LoVo (cell line): ENCODE measurements around the gene ARL17A.
"Not testable (repeated sequence)": the region's sequence is repeated elsewhere in the genome, so short reads cannot be mapped to it uniquely, and the experiment has no call there.

Experiments used
- DNase-seq: peaks from one replicate; pipeline ENCODE4 v3.0.0-alpha.2; 2016; ENCODE audit warnings: low spot score

The ARL17A gene

DNA sequence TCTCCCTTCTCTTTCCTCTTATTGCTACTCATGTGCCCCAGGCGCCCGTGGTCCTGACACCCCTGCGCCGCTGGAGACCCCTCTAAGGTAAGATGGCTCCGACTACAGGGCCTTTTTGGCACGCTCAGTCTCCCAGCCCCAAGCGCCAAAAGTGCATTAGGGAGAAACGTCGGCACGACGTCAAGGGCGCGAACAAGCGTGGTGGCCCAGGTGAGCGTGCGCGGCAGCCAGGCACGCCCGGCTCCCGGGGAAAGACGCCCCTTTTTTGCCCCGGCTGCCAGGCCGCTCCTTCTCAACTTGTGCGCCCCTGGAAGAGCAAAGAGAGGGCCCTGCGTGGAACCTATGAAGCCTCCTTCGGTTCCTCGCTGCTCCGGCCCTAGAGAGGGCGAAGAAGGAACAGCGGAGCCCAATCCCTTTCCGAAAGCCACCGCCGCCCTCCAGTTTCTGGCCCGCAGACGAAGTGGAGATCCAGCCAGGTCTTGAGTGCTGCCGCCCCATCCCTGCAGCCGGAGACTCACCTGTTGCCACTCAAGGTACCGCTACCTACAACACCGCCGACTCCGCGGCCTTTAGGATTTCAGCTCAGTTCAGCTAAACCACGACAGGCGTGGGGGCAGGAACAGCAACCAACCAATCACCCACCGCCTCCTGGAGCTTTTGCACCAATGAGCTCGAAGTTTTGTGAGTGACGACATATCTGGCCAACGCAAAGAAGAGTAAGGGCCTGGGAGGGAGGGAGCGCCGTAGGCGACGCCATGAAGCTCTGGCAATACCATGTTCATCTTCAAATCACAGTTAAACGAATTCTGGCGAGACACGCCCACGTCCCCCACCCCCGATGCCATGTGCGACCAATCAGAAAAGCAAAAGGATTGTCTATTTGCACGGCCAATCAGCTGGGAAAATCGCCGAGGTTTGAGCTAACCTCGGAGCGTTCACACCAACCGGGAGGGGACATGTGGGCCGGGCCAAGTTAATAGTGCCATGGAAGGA, at the start of gene ARL17A:
TSS of gene ARL17A (minus strand) at position 609 of the 993 bp plus-strand sequence. CDS start 3,369 bp downstream, outside the sequence.
- not testable (repeated sequence) for DNase-seq

DNA sequence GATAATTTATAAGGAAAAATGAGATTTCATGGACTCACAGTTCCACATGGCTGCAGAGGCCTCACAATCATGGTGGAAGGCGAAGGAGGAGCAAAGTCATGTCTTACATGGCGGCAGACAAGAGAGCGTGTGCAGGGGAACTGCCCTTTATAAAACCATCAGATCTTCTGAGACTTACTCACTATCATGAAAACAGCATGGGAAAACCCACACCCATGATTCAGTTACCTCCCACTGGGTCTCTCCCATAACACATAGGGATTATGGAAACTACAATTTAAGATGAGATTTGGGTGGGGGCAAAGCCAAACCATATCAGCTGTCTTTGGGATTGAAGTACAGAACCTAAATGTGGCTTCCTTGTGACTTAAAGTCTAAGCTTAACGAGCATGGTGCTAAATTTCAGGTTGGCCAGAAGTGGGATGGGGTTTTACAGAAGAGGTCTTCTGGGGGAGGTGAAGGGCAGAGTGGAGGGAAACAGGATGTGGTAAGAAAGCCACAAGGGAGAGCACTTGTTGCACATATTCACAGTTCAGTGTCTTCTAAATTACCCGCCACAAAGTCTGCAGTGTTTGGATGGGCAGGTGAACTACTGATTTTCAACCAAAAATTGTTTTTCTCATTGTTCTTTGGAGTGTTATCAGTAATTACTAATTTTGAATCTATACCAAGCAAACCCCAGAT, 49.4 kb upstream of the ARL17A start:
- DNase-seq, result not testable (repeated sequence)

DNA sequence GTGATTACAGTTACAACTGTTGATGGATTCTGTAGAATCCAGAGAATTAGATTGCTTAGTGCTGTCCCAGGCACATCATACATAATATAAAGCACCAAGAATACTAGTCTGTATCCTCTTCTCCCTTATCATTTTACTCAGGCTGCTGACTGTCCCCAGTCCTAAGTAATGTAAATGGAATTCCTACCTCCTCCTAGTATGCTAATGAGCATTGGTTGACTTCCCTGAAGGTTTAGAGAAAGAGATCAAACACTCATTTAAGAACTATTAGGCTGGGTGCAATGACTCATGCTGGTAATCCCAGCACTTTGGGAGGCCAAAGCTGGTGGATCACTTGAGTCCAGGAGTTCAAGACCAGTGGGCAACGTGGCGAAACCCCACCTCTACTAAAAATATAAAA, 48.0 kb upstream of the ARL17A start:
- DNase-seq, result not testable (repeated sequence)

DNA sequence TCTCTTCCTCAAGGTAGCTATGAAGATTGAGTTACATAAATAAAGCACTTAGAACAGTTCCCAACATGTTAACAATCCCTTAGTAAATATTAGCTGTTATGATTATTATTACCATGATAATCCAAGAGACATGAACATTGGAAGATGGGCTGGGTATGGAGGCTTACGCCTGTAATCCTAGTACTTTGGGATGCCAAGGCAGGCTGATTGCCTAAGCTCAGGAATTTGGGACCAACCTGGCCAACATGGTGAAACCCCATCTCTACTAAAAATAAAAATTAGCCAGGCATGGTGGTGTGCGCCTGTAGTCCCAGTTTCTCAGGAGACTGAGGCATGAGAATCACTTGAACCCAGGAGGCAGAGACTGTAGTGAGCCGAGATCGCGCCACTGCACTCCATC, 45.2 kb upstream of the ARL17A start:
- not testable (repeated sequence) for DNase-seq

DNA sequence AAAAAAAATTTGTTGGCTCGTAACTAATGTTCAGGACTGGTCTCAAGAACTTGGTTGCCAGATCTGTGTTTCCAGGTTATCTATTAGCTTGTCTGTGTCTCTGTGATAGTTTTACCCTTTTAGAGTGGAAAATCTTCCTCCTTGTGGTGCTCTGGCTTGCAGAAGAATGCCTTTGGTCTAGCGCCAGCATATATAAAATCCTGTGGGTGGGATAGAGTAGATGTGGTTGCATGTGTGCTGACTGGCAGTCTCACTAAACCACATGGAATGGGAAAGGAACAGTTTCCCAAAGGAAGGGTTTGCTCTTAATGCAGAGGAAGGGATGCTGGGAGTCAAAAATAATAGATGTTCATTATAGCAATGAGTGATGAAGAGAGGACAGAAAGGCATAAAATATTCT, 44.3 kb upstream of the ARL17A start:
- DNase-seq, result not testable (repeated sequence)

DNA sequence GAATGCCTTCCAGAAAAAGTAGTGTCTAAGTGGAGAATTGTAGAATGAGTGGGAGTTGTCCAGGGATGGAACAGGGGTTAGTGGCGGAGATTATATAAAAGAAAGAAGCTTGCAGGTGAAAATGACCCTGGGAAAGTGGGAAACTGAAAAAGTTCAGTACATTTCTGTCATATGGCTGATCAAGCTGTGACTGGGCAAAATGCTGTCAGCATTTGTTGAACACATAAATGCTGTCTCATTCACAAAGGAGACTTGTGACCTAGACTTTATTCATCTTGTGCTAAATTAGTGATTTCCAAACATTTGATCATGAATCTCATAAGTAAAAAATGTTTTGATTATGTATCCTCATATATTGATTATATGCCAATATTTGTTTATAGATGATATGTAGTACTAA, 39.5 kb upstream of the ARL17A start:
- not testable (repeated sequence) for DNase-seq

DNA sequence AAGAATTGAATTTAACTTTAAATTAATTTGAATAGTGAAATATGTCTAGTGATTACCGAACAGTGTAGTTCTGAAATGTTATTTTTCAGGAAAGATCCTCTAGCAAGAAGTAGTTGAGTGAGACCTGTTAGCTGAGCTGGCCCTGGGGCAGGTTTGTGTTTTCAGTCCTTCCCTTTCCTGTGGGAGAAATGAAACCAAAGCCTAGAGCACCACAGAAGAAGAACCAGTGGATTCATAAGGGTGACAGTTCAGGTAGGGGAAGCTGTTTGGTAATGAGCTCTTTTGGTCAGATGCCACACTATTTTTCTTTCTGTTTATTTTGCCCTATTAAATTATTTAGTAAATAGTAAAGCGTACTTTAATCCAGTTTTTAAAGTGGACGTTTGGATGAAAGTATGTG, 37.6 kb upstream of the ARL17A start:
- DNase-seq, result not testable (repeated sequence)

DNA sequence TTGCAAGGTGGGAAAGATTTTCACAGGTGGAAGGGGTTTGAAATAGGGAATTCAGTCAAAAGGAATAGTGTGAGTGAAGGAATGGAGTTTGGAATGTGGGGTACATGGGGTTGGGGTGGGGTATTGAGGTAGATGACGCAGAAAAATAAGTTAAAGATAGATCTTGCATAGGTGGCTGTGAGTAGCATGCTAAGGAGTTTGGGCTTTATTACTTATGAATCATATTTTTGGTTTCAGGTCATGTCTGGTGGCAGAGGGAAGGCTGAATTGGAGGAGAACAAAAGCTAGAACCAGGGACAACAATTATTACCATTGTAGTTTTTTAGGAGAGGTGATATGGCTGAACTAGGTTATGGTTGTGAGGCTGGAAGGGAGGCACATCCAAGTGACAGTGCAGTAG, 34.4 kb upstream of the ARL17A start:
- DNase-seq, result not testable (repeated sequence)

DNA sequence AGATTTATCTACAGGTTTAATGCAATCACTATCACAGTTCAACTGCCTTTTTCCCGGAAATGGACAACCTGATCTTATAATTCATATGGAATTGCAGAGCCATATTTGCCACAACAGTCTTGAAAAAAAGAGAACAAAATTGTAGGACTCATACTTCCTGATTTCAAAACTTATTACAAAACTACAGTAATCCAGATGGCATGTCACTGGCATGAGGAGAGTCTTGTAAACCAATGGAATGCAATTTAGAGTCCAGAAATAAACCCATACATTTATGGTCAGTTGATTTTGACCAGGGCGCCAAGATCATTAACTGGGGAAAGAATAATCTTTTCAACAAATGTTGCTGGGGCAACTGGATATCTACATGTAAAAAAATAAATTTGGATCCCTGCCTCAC, 31.8 kb upstream of the ARL17A start:
- not testable (repeated sequence) for DNase-seq

DNA sequence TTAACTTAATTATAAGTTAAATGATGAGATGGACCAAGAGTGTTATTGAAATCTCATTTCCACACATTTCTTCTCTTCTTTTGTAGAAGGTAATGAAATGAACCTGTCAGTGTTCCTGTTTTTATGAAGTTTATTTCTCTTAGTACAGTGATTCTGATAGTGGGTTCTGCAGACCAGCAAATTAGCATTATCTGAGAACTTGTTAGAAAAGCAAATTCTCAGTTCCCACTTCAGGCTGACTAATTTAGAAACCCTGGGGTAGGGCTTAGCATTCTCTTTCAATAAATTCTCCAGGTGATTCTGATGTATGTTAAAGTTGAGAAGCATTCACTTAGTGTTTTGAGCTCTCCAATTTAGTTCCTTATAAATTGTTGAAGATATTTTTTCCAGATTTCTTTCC, 23.6 kb upstream of the ARL17A start:
- not testable (repeated sequence) for DNase-seq

DNA sequence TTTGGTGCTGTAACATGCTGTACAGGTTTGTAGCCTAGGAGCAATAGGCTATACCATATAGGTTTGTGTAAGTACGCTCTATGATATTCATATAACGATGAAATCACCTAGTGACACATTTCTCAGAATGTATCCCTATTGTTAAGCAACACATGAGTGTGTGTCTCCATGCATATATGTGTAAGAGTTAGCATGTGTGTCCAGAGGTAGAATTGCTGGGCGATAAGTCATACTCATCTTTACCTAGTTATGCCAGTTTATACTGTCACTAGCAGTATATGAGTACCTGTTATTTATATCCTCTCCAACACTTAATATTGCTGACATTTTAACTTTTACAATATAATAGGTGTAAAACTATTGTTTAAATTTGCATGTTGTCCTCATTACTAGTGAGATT, 21.3 kb upstream of the ARL17A start:
- not testable (repeated sequence) for DNase-seq

DNA sequence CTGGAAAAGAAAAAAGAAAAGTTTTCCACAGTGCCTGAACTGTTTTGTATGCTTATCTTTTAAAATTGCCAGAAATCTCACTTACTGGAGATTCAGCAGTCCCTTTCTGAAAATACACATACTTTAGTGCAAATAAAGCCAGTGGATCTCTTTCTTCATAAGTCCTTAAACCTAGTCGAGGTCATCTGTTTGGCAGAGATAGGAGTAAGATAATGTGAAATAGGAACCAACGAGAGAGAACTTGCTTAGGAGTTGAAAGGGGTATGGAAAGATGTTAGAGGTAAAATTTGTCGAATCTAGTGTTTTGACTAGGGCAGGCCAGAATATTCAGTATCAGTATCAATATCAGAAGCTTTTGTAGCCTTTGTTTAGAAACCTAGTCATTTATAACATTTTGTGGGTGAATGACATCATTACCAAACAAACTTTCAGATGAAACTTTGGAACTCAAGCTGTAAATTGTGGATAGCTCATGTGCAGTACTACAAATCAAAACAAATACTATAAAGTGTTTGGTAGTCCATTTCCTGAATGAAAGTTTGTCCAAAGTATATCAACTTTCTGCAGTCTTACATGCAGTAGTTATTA, 18.9 kb upstream of the ARL17A start:
- DNase-seq, result not testable (repeated sequence)

DNA sequence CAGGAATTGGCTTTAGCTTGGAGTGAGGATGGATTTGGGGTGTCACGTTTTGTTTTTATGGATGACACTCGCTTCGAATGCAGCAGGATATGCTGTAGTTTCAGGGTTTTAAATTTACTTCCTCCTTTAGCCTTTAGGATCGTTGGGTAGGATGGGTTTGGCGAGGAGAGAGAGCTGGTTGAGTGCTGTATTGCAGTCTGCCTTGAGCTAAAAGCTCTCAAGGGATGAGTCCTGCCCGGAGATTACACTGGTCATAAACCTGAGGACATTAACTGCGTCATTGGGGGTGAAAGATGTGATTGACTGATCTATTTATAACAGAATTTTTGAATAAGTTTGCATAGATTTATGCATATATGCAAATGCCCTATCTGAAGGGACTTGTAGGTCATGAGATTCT, 11.8 kb upstream of the ARL17A start:
- DNase-seq, result not testable (repeated sequence)

DNA sequence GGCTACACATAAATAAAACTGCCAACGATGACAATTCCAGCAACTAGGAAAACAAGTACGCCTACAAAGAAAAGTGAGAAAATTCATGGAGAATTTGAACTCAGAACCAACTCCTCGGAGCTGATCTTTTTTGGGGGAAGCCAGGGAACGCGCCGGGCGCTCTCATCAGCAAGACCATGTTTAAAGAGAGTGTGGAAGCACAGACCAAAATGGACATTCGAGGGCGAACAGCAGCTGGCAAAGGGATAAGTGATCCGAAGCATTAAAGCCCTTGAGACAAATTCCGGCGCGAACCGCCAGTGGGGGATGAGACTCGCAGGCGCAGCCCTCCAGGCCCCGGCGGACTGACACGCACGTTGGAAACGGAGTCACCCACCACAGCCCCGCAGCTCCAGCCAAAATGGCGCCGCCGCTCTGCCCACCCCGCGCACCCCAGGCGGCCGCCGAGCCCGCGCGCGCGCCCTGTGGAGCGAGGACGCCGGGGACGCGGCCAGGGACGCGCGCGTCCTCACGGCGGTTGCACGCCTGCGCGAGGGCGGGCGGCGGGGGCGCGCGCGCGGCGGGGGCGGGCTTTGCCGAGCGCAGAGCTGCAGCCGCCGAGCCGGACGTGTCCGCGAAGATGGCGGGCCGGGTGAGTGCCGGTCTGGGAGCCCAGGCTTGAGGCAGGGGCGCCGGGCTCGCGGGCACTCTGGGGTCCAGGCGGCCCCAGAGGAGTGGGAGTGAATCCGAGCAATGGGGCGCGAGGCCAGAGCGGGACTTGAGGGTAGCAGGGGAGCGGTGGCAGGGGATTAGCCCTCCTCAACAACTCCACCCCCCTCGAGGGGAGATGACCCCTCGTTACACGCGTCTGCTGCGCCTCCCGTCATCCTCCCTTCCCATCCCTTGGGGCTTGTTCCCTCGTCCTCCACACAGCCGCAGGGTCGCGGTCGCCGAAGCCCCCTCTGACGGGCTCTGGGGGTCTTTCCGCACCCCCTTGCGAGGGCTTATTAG, 11.0 kb upstream of the ARL17A start, which contains the start of gene NSF:
TSS of gene NSF (plus strand) at position 513 of the 990 bp plus-strand sequence. CDS start at position 620, 107 bp downstream.
- not testable (repeated sequence) for DNase-seq

DNA sequence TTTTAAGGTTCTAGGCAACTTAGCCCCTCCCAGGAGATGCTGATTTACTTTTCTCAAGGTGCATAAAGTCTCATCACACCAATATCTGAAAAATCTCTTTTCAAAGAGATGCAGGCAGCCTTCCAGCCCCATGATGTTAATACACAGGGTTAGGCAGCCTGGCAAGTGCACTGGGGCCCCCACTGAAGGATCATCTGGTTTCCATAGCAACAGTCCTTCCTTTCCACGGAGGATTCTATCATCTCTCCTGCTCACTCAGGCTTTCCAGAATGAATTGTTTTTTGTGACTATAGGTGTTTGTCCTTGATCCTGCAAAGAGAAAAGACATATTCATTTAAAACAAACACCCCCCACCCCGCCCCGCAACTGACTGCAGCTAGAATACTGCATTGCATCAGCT, 6.0 kb upstream of the ARL17A start:
- DNase-seq, result not testable (repeated sequence)

DNA sequence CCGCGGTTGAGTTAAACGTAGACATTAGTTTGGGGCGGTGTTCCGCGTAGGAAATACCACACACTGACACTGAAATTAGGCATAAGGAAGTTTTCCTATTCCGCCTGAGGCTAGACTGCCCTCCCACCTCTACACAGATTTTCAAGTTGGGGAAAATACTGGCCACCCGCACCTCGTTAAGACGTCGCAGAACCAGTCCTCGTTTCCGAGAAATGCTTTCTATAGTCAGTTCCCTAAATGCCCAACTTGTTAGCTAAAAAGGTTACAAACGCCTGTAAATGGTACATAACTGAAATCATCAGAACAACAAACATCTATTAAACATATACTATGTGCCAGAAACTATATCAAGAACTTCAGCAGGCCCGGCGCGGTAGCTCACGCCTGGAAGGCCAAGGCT, 591 bp upstream of the ARL17A start:
- not testable (repeated sequence) for DNase-seq

DNA sequence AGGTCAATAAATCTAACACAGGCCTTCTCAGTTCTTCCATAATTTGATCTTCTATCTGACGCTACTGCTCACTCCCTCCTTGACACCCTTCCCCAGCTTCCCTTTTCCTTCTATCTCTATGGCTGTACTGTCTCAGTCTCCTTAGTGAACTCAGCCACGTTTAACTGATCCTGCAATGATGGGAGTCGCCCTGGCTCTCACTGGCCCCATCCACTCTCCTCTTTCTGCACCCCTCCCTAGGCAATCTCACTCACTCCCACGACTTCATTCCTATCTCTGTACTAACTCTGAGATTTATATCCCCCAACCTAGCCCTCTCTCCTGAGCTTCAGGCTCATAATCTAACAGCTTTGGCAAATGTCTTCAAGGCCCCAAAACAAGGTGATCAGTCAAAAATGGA, 7.7 kb downstream of the ARL17A start:
- DNase-seq, result not testable (repeated sequence)

DNA sequence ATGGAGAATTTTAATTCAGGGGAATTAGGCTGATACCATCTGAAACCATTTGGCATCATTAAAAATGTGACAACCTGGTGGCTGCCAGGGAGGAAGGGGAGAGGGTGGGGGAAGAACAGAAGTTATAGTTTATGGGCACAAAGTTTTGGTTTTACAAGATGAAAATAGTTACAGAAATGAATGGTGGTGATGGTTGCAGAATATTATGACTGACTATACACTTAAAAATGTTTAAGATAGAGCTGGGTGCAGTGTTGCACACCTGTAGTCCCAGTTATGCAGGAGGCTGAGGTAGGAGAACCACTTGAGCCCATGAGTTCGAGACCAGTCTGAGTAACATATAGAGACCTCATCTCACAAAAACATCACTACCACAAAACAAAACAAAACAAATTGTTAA, 12.5 kb downstream of the ARL17A start:
- DNase-seq, result not testable (repeated sequence)

DNA sequence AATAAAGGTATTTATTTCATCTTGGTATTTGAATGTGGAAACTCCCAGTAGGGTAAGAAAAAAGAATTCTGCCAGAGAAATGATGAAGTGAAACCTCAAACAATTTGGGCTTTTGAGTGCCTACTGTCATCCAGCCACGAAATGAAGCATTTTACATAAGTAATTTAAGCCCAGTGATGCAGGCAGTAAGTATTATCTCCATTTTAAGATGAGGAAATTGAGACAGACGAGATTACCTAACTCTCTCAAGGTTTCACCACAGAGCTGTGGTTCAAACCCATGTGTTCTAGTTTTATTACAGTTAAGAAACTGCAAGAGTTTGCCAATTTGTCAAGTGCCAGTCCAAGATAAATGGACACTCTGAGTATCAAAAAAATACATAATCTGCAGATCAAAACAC, 13.2 kb downstream of the ARL17A start:
- DNase-seq, result not testable (repeated sequence)

DNA sequence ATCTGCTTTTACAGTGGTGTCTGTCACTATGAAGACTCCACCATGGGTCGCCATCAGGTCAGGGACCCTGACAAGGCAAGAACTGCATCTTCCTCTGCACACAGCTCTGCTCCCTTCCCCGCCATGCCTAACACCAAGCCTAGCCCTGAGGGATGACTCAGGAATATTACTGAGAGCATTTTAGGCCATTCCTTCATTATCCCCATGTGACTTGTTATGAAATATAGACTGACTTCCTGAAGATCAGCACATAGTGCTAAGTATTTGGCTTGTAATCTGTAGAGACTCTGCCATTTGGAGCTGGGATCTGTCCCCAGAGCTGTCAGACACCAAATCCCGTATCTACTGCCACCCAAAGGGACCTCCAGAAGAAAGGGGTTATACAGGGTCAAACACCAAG, 19.4 kb downstream of the ARL17A start:
- DNase-seq, result not testable (repeated sequence)

DNA sequence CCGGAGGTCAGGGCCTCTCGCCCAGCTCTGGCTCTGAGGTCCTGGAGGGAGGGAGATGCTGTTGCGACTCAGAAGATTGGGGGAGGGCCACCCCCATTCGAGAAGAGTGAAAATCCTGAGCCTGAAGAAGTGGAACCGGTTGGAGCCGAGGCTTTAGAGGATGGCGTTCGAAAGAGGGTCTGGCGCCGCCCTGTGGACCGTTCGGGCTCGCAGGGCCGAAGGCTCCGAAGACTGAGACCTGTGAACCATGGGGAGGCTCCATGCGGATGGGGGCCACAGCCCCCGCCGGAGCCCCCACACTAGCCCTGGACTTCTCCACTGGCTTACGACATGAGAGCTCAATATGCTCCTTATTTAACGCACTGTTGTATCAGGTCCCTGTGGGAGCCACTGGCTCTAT, 20.3 kb downstream of the ARL17A start:
- not testable (repeated sequence) for DNase-seq
